Memory B cell (primary cell): ENCODE results near the gene MATCAP1.

Source experiments
- ATAC-seq: fragments of 150-1000 bp; cut with Tn5 transposase; 2 replicates; pipeline ENCODE4 v1.10.0; 2021; ENCODE audit warnings: low read depth, mild to moderate bottlenecking, moderate library complexity
- DNase-seq, 2 donors: peaks; one replicate each; pipeline ENCODE4 v3.0.0; 2022; ENCODE audit warnings: low spot score in 2 of 2
- H3K27ac Mint-ChIP-seq: one replicate; pipeline ENCODE4 v1.8.0; 2022; ENCODE audit warnings: mild to moderate bottlenecking, moderate library complexity, mixed read lengths
- H3K27me3 Mint-ChIP-seq: one replicate; pipeline ENCODE4 v1.8.0; 2022; ENCODE audit warnings: mixed read lengths
- H3K36me3 Mint-ChIP-seq: one replicate; pipeline ENCODE4 v1.8.0; 2022; ENCODE audit warnings: mild to moderate bottlenecking, mixed read lengths
- H3K4me1 Mint-ChIP-seq: one replicate; pipeline ENCODE4 v1.8.0; 2022; ENCODE audit warnings: mixed read lengths
- H3K4me3 Mint-ChIP-seq: one replicate; pipeline ENCODE4 v1.8.0; 2022; ENCODE audit warnings: mild to moderate bottlenecking, moderate library complexity, mixed read lengths
- H3K9me3 Mint-ChIP-seq: one replicate; pipeline ENCODE4 v1.8.0; 2022; ENCODE audit warnings: mixed read lengths

The MATCAP1 gene

DNA sequence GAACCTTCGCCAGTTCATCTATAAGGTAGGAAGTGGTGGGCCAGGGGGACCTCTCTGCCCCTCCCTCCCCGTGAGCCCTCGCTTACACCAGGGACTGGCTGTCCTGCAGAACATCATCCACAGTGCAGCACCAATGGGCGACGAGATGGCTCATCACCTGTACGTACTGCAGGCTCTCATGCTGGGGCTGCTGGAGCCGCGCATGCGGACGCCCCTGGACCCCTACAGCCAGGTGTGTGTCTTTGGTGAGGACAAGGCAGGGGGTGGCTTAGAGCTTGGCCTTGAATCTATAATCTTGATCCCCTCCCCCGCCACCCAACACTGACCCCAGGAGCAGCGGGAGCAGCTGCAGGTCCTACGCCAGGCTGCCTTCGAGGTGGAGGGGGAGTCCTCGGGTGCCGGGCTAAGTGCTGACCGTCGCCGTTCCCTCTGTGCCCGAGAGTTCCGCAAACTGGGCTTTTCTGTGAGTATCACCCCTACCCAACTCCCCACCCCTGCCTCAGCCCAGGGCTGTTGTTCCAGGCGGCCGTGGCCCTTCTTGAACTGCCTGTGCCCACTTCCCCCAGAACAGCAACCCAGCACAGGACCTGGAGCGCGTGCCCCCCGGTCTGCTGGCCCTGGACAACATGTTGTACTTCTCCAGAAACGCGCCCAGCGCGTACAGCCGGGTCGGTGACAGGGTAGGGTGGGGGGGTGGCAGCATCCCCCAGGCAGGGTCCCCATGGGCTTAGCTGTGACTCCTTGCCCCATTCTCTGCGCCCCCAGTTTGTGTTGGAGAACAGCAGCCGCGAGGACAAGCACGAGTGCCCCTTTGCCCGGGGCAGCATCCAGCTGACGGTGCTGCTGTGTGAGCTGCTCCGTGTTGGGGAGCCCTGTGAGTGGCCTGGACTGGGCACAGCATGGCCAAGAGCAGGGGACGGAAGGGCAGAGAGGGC is 17.9 kb upstream of the MATCAP1 start:
- no peak for ATAC-seq
- Mint-ChIP-seq H3K27me3 (no peaks in the 10 kb centered on the region), H3K36me3 (peaks cover 12% of the 10 kb centered on the region), H3K4me3 (no peak overlapping the region), H3K4me1 (peaks cover 6% of the 10 kb centered on the region), H3K9me3 (no peaks in the 10 kb centered on the region), H3K27ac (no peak overlapping the region)
- no peak for DNase-seq

DNA sequence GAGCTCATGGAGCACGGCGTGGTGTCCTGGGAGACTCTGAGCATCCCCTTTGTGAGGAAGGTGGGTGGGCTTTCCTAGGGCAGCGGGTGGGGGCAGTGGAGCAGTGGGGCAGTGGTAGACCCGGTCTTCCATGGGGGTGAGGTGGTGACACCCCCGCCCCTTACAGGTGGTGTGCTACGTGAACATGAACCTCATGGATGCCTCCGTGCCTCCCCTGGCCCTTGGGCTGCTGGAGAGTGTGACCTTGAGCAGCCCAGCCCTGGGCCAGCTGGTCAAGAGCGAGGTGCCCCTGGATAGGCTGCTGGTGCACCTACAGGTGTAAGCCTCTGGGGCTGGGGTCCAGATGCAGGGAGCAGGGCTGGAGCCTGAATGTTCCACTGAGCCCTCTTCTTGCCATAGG is 16.7 kb upstream of the MATCAP1 start:
- H3K4me1 Mint-ChIP-seq, result peaks cover 12% of the 10 kb centered on the region
- no peak overlapping the region for H3K27ac Mint-ChIP-seq
- peaks cover 22% of the 10 kb centered on the region for H3K36me3 Mint-ChIP-seq

GRCh38 chr16:67199808-67200198 is 16.0 kb upstream of the MATCAP1 start:
- peak; percentile 12 for ATAC-seq
- DNase-seq, result no peak
- Mint-ChIP-seq H3K36me3 (peaks cover 22% of the 10 kb centered on the region), H3K4me3 (peak overlapping the region; percentile 46), H3K27me3 (no peaks in the 10 kb centered on the region), H3K4me1 (peaks cover 12% of the 10 kb centered on the region), H3K9me3 (no peaks in the 10 kb centered on the region), H3K27ac (no peak overlapping the region)

More for the DNA sequence above, 16.7 kb upstream of the MATCAP1 start:
- Mint-ChIP-seq H3K27me3 (no peaks in the 10 kb centered on the region), H3K4me3 (no peak overlapping the region), H3K9me3 (no peaks in the 10 kb centered on the region)
- DNase-seq, result no peak
- no peak for ATAC-seq

DNA sequence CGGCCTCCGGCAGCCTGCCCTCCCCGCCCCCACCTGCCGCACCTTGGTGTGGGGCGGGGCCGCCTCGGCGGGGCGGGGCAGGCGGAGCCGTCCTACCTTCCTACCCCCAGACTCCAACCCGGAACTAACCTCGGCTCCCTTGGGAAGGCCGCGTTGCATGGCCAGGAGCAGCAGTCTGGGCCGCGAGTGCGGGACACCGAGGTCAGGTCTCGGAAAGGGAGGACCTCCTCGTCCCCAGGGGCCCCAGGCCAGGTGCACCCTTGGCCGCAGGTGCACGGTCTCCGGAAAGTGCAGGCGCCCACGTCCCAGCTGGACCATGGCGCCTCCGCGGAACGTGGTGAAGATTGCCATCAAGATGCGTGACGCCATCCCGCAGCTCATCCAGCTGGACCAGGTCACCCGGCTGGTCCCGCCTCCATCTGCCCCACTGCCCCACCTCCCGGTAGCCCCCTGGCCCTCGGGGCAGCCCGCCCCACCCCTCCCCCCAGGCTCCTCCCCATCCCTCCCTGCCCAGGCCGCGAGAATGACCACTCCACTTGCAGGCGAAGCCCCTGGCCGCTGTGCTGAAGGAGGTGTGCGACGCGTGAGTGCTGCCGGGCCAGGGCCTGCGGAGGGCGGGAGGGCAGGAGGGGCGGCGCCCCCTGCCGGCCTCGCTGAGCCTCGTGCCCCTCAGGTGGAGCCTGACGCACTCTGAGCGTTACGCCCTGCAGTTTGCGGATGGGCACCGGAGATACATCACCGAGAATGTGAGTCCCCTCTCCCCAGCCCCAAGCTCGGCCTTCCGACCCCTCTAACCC is 15.4 kb upstream of the MATCAP1 start, which contains the start of gene ELMO3:
TSS of gene ELMO3 (plus strand) at position 121 of the 797 bp plus-strand sequence. CDS start at position 317, 196 bp downstream.
- ATAC-seq (peak; percentile 68), DNase-seq (no peak)
- Mint-ChIP-seq H3K36me3 (peaks cover 22% of the 10 kb centered on the region), H3K4me3 (peak within 1 kb of the TSS; percentile 46), H3K4me1 (peaks cover 12% of the 10 kb centered on the region), H3K9me3 (no peaks in the 10 kb centered on the region), H3K27me3 (no peaks in the 10 kb centered on the region), H3K27ac (no peak within 1 kb of the TSS)

DNA sequence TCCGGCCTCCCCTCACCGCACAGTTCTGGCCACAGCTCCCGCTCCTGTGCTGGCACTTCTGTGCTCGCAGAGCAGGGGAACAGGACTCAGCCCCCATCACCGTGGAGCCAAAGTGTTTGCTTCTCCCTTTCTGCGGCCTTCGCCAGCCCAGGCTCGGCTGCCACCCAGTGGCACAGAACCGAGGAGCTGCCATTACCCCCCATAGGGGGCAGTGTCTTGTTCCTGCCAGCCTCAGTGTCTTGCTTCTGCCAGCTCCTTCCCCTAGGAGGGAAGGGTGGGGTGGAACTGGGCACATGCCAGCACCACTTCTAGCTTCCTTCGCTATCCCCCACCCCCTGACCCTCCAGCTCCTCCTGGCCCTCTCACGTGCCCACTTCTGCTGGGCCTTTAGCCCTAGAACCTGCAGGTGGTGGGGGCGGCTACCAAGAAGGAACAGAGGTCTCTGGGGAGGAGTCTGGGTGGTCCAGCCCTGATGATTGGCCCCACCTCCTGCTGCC is 14.5 kb upstream of the MATCAP1 start:
- DNase-seq, result no peak
- no peak overlapping the region for H3K27ac Mint-ChIP-seq
- H3K9me3 Mint-ChIP-seq, result no peaks in the 10 kb centered on the region
- H3K36me3 Mint-ChIP-seq, result peaks cover 22% of the 10 kb centered on the region
- no peak overlapping the region for H3K4me3 Mint-ChIP-seq
- peak; percentile 71 for ATAC-seq
- no peaks in the 10 kb centered on the region for H3K27me3 Mint-ChIP-seq
- H3K4me1 Mint-ChIP-seq, result peaks cover 18% of the 10 kb centered on the region

DNA sequence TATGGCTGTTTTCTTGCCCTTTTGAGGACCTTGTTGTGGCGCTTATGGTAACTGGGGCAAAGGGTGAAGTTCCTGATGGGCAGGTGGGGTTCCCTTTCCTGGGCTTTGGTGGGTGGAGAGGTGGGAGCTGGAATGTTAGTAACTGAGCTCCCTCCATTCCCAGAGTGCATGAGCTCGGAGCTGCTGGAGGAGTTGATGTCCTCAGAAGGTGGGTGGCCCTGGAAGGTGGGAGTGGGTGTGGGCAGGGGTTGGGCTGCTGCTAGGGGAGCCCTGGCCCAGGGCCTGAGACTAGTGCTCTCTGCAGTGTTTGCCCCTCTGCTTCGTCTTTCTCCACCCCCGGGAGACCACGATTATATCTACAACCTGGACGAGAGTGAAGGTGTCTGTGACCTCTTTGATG is 13.9 kb upstream of the MATCAP1 start:
- no peak overlapping the region for H3K4me3 Mint-ChIP-seq
- no peak for ATAC-seq
- peaks cover 22% of the 10 kb centered on the region for H3K4me1 Mint-ChIP-seq
- H3K9me3 Mint-ChIP-seq, result no peaks in the 10 kb centered on the region
- no peaks in the 10 kb centered on the region for H3K27me3 Mint-ChIP-seq
- DNase-seq, result no peak
- no peak overlapping the region for H3K27ac Mint-ChIP-seq
- H3K36me3 Mint-ChIP-seq, result peaks cover 22% of the 10 kb centered on the region

- Mint-ChIP-seq H3K36me3 (peaks cover 22% of the 10 kb centered on the region), H3K4me3 (no peak overlapping the region), H3K27me3 (no peaks in the 10 kb centered on the region), H3K27ac (no peak overlapping the region), H3K4me1 (peaks cover 25% of the 10 kb centered on the region), H3K9me3 (no peaks in the 10 kb centered on the region)
- no peak for ATAC-seq
- DNase-seq, result no peak
These were observed 13.1 kb upstream of the MATCAP1 start for GRCh38 chr16:67196881-67197280.

- DNase-seq (no peak), ATAC-seq (no peak)
- Mint-ChIP-seq H3K27me3 (no peaks in the 10 kb centered on the region), H3K27ac (no peak overlapping the region), H3K9me3 (no peaks in the 10 kb centered on the region), H3K4me1 (peaks cover 31% of the 10 kb centered on the region), H3K4me3 (no peak overlapping the region), H3K36me3 (peaks cover 20% of the 10 kb centered on the region)
These were observed 11.9 kb upstream of the MATCAP1 start for GRCh38 chr16:67195676-67196075.

- Mint-ChIP-seq H3K36me3 (peaks cover 16% of the 10 kb centered on the region), H3K4me1 (peaks cover 29% of the 10 kb centered on the region)
- no peak for ATAC-seq
These were observed 10.5 kb upstream of the MATCAP1 start for GRCh38 chr16:67194260-67194659.

DNA sequence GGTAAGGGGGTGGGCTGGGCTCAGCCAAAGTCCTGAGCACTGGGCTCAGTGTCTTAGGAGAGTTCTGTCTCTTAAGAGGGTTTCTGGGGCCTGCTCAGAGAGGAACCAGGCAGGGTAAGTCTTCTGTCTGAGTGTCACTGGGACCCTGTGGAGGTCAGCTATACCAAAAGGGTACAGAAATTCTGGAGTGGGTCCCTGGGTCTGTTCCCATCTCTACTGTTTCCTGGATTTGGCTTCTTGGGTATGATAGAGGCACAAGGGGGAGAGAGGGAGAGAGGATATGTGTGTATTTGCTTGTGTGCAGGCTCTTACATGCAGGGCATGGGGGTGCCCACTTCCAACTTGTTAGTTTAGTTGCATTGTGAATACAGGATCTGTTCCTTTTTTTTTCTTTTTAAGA is 9.8 kb upstream of the MATCAP1 start:
- Mint-ChIP-seq H3K27ac (peak overlapping the region; percentile 20), H3K4me1 (peaks cover 29% of the 10 kb centered on the region), H3K4me3 (peak overlapping the region; percentile 92), H3K9me3 (no peaks in the 10 kb centered on the region), H3K36me3 (peaks cover 16% of the 10 kb centered on the region), H3K27me3 (no peaks in the 10 kb centered on the region)
- DNase-seq (no peak), ATAC-seq (no peak)

More at GRCh38 chr16:67194260-67194659, 10.5 kb upstream of the MATCAP1 start:
- H3K9me3 Mint-ChIP-seq, result no peaks in the 10 kb centered on the region
- H3K4me3 Mint-ChIP-seq, result no peak overlapping the region
- DNase-seq, result no peak
- H3K27me3 Mint-ChIP-seq, result no peaks in the 10 kb centered on the region
- no peak overlapping the region for H3K27ac Mint-ChIP-seq

GRCh38 chr16:67192781-67193361 is 9.1 kb upstream of the MATCAP1 start:
- no peak for ATAC-seq
- Mint-ChIP-seq H3K36me3 (peaks cover 14% of the 10 kb centered on the region), H3K4me1 (peaks cover 27% of the 10 kb centered on the region), H3K4me3 (peak overlapping the region; percentile 92), H3K27ac (peak overlapping the region; percentile 87), H3K9me3 (no peaks in the 10 kb centered on the region), H3K27me3 (peaks cover 1% of the 10 kb centered on the region)
- DNase-seq, result no peak

DNA sequence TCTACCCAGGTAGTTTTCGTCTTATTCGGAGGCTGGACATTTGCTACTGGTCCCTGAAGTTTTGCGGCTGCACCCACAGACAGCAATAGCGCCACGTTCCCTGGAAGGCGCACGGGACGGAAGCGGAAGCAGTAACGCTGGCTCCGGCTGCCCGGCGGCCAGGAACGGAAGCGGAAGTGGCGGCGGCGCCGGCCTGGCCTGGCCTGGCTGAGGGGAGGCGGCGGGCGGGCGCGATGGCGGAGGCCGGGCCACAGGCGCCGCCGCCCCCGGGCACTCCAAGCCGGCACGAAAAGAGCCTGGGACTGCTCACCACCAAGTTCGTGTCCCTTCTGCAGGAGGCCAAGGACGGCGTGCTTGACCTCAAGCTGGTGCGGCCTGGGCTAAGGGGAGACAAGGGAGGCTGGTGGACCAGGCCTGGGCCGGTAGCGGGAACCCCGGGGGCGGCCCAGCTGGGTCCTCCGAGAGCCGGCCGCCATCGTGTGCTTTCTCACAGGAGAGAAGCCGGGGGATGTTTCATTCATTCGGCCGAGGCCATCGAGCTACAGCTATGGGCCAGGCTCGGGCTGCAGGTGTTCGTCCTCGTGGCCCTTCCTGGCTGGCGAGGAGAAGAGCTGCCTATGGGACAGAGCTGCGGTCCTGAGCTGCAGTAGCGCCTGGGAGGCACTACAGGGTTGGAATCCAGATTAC is 8.4 kb upstream of the MATCAP1 start, which contains the start of gene E2F4:
TSS of gene E2F4 (plus strand) at position 161 of the 687 bp plus-strand sequence. CDS start at position 234, 73 bp downstream.
- Mint-ChIP-seq H3K4me1 (peaks cover 27% of the 10 kb centered on the region), H3K27me3 (peaks cover 1% of the 10 kb centered on the region), H3K36me3 (peaks cover 14% of the 10 kb centered on the region), H3K27ac (peak within 1 kb of the TSS; percentile 87), H3K9me3 (no peaks in the 10 kb centered on the region), H3K4me3 (peak within 1 kb of the TSS; percentile 92)
- peak; percentile 99 for ATAC-seq
- peak; percentile 81 to 83 for DNase-seq

DNA sequence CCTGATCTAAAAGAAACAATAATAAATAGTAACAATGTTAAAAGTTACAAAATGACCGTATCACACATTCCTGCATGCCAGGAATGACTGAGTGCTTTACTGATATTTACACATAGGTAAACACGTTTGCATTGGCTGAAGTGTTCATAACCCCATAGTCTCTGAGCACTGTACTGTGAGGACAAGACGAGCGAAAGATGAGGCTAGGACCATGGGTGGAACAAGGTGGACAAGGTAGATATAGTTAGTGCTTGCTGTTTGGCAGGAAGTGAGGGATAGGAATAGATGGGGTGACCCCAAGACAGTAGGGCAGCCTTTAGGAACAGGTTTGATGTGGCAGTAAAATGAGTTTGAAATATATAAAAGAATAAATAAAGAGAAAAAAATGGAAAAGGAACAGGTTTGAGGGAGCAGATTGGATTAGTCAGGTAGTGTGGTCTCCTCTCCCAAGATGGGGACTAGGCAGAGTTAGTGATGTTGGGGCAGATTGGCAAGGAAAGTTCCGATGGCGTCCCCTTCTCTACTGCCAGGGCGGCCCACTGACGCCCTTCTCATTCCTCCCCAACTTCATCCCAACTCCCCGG is 7.7 kb upstream of the MATCAP1 start:
- peaks cover 1% of the 10 kb centered on the region for H3K27me3 Mint-ChIP-seq
- H3K4me1 Mint-ChIP-seq, result peaks cover 24% of the 10 kb centered on the region
- ATAC-seq (no peak), DNase-seq (no peak)
- H3K36me3 Mint-ChIP-seq, result peaks cover 8% of the 10 kb centered on the region
- no peaks in the 10 kb centered on the region for H3K9me3 Mint-ChIP-seq
- H3K4me3 Mint-ChIP-seq, result peak overlapping the region; percentile 92
- H3K27ac Mint-ChIP-seq, result peak overlapping the region; percentile 87
